ENCODE data around the gene PMF1.
A peak's percentile ranks its signal among the peaks of the same experiment; 100 is the strongest.
"Not testable (repeated sequence)": the region's sequence is repeated elsewhere in the genome, so short reads cannot be mapped to it uniquely, and the experiment has no call there.

Gene PMF1

GRCh38 chr1:156212833-156213643, at the start of gene PMF1:
Gene PMF1 (plus strand): TSS chr1:156213007. CDS start chr1:156213016, 9 bp downstream.
- peak; percentile 97 for DNase-seq

GRCh38 chr1:156163712-156164111, 49.1 kb upstream of the PMF1 start:
- DNase-seq: no peak

- DNase-seq: no peak
Measured at GRCh38 chr1:156164125-156164831, 48.5 kb upstream of the PMF1 start.

- no peak for DNase-seq
Measured at GRCh38 chr1:156165083-156165482, 47.7 kb upstream of the PMF1 start.

- no peak for DNase-seq
Measured at GRCh38 chr1:156167536-156167935, 45.3 kb upstream of the PMF1 start.

GRCh38 chr1:156172696-156173470, 39.9 kb upstream of the PMF1 start:
- no peak for DNase-seq

GRCh38 chr1:156176610-156177210, 36.1 kb upstream of the PMF1 start:
- DNase-seq: no peak

- DNase-seq: no peak
Measured at GRCh38 chr1:156177919-156178654, 34.7 kb upstream of the PMF1 start.

GRCh38 chr1:156180471-156180870, 32.3 kb upstream of the PMF1 start:
- no peak for DNase-seq

GRCh38 chr1:156181391-156181924, 31.3 kb upstream of the PMF1 start:
- DNase-seq: not testable (repeated sequence)

- DNase-seq: not testable (repeated sequence)
Measured at GRCh38 chr1:156182010-156182779, 30.6 kb upstream of the PMF1 start.

GRCh38 chr1:156186347-156187177, 26.2 kb upstream of the PMF1 start:
- DNase-seq: not testable (repeated sequence)

- not testable (repeated sequence) for DNase-seq
Measured at GRCh38 chr1:156190265-156190664, 22.5 kb upstream of the PMF1 start.

GRCh38 chr1:156191292-156191964, 21.4 kb upstream of the PMF1 start:
- DNase-seq: no peak

- DNase-seq: no peak
Measured at GRCh38 chr1:156193208-156193487, 19.7 kb upstream of the PMF1 start.

GRCh38 chr1:156193488-156194299, 19.1 kb upstream of the PMF1 start, which contains the start of gene SLC25A44:
Gene SLC25A44 (plus strand): TSS chr1:156194104. CDS start chr1:156199848, 5,744 bp downstream.
- DNase-seq: peak; percentile 99

GRCh38 chr1:156194300-156194652, 18.5 kb upstream of the PMF1 start:
- DNase-seq: no peak

- DNase-seq: no peak
Measured at GRCh38 chr1:156195853-156196252, 17.0 kb upstream of the PMF1 start.

GRCh38 chr1:156196445-156196844, 16.4 kb upstream of the PMF1 start:
- DNase-seq: no peak

Measured in NCI-H1105 treated with DMSO at 0.1 percent for 48 hours (cell line).